ENCODE results near the gene UNC93B1. TPM values are rescaled to one million over a fixed set of nuclear protein-coding genes. Genes with fewer than 3 reads are reported as not detected.

The UNC93B1 gene
- total and polyA plus RNA-seq, 2 of the 13 experiments (the other 11 are each of a cell fraction or from before 2014, with no cell fraction given), result 8.8 to 18.9 TPM

GRCh38 chr11:68003846-68004550 lies at the start of gene UNC93B1 (continued):
- TF ChIP-seq PAXIP1 (CRISPR knock-in tag; conservative IDR thresholded peaks at IDR 0.05) (no peak), SAP130 (CRISPR knock-in tag; IDR thresholded peaks at IDR 0.05; ENCODE audit: low read depth) (peak; percentile 93), ZNF777 (CRISPR knock-in tag; IDR thresholded peaks at IDR 0.05) (no peak), MXI1 (IDR thresholded peaks at IDR 0.05; ENCODE audit: borderline replicate concordance, low read depth, low read length) (peak; percentile 84; the same call in 1 of the 3 replicates), PCBP2 (optimal IDR thresholded peaks at IDR 0.05; ENCODE audit: low read depth, low read length, poor library complexity, severe bottlenecking) (no peak), ARNTL (CRISPR knock-in tag; IDR thresholded peaks at IDR 0.05) (peak; percentile 96), ZSCAN21 (CRISPR knock-in tag; IDR thresholded peaks at IDR 0.05; ENCODE audit: borderline replicate concordance) (no peak), TFAP4 (IDR thresholded peaks at IDR 0.05; ENCODE audit: borderline replicate concordance, low read depth) (no peak), ZBTB7B (CRISPR knock-in tag; IDR thresholded peaks at IDR 0.05) (no peak), JUND (CRISPR knock-in tag; IDR thresholded peaks at IDR 0.05) (no peak), KLF12 (CRISPR knock-in tag; IDR thresholded peaks at IDR 0.05; ENCODE audit: borderline replicate concordance) (peak; percentile 57; the same call in 1 of the 2 replicates), PITX1 (CRISPR knock-in tag; IDR thresholded peaks at IDR 0.05) (0 out of 2 replicates have a peak, but pooled peaks have one; percentile 26), MTF2 (CRISPR knock-in tag; IDR thresholded peaks at IDR 0.05; ENCODE audit: borderline replicate concordance) (no peak), RERE (CRISPR knock-in tag; IDR thresholded peaks at IDR 0.05; ENCODE audit: low read depth) (no peak), ZNF17 (CRISPR knock-in tag; IDR thresholded peaks at IDR 0.05) (no peak)
- TF ChIP-seq, protein P1, sequence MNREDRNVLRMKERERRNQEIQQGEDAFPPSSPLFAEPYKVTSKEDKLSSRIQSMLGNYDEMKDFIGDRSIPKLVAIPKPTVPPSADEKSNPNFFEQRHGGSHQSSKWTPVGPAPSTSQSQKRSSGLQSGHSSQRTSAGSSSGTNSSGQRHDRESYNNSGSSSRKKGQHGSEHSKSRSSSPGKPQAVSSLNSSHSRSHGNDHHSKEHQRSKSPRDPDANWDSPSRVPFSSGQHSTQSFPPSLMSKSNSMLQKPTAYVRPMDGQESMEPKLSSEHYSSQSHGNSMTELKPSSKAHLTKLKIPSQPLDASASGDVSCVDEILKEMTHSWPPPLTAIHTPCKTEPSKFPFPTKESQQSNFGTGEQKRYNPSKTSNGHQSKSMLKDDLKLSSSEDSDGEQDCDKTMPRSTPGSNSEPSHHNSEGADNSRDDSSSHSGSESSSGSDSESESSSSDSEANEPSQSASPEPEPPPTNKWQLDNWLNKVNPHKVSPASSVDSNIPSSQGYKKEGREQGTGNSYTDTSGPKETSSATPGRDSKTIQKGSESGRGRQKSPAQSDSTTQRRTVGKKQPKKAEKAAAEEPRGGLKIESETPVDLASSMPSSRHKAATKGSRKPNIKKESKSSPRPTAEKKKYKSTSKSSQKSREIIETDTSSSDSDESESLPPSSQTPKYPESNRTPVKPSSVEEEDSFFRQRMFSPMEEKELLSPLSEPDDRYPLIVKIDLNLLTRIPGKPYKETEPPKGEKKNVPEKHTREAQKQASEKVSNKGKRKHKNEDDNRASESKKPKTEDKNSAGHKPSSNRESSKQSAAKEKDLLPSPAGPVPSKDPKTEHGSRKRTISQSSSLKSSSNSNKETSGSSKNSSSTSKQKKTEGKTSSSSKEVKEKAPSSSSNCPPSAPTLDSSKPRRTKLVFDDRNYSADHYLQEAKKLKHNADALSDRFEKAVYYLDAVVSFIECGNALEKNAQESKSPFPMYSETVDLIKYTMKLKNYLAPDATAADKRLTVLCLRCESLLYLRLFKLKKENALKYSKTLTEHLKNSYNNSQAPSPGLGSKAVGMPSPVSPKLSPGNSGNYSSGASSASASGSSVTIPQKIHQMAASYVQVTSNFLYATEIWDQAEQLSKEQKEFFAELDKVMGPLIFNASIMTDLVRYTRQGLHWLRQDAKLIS (CRISPR knock-in tag; IDR thresholded peaks at IDR 0.05), result no peak
